ENCODE measurements around the gene AFF1.
A peak's percentile ranks its signal among the peaks of the same experiment; 100 is the strongest.
"Not testable (repeated sequence)": the region's sequence is repeated elsewhere in the genome, so short reads cannot be mapped to it uniquely, and the experiment has no call there.

Gene AFF1

DNA sequence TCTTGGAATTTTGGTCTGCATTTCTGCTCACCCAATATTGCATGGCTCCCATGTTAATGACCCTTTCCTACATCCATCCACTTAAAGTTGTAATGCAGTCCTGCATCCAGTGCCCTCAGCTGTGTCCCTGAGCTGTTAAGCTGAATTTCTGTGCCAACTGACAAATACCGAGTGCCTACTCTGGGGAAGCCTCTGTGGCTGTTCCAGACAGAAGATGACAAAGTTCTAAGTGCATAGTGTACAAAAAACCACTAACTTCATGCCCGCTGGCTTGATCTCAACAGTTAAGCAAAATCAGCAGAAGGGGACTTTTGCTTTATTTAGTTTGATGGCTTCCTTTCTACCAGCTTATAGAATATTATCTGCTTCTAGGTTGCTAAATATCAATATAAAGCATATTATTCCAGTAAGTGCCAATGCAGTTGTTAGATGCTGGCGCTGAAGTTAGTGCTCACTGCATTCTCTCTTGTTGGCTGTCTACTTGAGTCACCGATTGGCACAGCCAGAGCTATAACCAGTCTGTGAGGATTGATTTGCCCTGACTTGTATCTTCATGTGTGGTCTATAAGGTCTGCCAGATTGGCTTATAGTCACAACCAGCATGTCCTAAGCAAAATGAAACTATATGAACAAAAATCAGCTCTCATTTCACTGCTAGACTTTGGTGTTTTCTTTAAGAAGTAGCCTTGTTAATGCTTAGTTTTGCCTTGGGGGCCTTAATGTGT lies 186.7 kb downstream of the AFF1 start:
- DNase-seq, result no peak

DNA sequence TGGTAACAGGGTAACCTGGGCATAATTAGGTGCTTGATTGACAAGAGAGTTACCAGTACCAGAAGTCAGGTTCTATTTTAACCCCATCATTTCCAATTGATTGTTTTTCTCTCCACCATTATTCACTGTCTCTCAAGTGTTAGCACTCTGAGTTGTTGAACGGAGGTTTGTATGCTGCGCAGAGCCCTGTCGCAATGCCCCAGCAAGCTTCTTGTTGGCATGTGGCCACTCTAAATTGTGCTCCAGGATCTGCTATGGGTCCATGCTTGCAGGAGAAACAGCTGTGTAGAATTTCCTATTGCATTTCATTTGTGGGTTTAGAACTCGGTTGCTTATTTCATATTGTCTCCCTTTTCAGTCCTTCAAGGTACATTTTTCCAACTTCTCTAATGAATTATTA lies 187.4 kb downstream of the AFF1 start:
- no peak for DNase-seq

DNA sequence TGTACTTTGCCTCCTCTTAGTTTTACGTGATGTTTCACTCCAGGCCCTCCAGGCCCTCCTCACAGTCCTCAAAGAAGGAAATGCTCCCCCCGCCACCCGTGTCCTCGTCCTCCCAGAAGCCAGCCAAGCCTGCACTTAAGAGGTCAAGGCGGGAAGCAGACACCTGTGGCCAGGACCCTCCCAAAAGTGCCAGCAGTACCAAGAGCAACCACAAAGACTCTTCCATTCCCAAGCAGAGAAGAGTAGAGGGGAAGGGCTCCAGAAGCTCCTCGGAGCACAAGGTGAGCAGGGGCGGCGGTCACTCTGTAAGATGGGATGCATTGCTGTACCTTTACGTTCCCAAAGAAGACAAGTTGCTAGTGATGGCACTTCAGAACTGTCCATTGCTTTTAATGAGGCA lies 191.2 kb downstream of the AFF1 start:
- DNase-seq, result no peak

DNA sequence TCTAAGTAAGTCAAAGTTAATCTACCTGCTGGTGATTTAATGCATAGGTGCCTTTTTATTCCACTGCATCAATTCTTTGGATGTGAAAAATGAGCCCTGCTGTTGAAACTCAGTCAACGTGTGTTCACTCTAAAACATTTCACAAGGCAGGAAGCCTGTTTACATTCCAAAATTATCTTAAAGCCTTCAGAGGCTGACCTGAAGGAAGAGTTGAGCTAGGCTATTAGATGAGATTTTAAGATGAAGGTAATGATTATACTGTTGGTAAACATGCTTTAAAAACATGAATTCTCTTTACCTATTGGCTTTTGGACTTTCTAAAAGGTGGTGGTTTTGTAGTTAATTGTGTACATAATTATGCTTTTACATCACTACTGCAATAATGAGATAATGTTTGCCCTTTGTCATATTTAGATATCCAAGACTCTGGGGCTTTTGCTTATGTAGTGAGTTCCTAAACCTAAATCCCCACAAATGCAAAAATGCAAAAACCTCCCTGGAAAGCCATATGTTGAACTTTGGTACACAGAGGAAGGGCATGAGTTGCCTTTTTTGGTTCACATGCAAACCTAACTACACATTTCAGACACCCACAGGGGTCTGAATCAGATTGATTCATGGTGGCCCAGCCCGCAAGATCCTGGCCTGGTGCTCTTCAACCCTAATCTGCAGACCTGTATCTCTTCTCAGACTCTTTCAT lies 193.3 kb downstream of the AFF1 start:
- no peak for DNase-seq

DNA sequence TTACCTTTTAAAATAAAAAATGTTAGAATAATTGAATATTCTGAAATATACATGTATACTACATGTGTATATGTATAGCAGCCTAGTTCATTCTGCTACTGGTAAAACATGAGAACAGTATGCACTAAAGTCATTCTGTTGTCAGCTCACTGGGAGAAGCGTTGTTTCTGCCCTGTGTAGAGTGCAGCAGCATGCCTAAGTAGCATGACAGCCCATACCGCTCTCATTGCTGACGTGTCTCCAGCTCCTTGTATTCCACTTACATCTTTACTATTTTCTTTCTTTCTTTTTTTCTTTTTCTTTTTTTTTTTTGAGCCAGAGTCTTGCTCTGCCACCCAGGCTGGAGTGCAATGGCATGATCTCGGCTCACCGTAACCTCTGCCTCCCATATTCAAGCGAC lies 194.9 kb downstream of the AFF1 start:
- no peak for DNase-seq

DNA sequence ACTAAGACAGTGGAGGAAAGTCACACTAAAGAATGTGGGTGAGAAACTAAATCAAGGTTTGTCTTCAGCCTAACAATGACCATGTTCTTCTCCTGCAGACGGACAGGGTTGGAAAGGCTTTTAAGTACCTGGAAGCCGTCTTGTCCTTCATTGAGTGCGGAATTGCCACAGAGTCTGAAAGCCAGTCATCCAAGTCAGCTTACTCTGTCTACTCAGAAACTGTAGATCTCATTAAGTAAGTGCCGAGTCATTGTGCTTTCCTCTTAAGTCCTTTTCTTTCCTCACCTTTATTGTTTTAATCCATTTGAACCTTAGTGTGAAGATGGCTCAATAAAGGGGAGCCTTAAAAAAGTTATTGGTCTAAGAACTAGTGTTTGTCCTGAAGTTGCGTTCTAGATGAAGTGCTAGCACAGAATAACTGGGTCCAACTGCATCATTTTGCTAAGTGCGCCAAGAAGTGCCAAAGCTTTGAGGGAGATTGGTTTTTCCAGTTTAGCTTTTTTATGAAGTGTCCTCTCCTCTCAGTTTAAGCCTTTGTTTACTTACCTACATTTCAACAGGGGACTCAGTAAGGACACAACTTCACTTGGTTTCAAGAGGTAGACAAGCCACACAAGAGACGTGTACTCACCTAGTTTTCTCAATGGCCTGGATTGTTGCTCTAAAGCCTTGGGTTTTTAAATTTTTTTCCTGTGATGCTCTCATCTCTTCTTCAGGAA lies 196.3 kb downstream of the AFF1 start:
- no peak for DNase-seq

DNA sequence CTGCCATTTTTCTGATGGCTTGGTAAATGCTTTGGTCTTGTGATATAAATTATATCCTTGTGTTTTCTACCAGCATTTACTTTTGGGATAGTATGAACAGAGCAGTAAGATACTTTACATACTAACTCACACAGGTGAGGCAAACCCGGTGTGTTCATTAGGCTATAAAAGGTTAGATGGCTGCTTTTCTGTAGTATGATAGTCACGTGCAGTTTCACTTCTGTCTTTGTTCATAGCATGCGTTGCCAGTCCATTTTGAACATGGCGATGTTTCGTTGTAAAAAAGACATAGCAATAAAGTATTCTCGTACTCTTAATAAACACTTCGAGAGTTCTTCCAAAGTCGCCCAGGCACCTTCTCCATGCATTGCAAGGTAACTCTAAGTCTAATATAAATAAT lies 197.2 kb downstream of the AFF1 start:
- no peak for DNase-seq

DNA sequence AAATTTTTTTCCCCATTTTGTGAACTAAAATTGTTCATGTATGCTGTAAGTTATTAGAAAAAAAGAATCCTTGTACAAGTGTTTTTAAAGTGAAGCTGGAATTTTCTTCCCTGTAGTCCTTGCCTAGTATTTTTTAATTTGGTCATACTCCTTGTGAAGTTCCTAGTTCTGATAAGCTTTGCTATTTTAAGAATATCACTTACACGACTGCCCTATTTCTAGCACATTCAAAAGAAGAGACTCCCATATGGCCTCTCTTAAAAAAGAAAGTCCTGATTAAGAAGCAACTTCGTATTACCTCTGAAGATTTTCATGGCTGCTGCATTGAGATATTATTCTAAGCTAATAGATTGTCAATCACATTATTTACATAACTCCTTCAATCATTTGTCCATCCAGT lies 198.4 kb downstream of the AFF1 start:
- no peak for DNase-seq

DNA sequence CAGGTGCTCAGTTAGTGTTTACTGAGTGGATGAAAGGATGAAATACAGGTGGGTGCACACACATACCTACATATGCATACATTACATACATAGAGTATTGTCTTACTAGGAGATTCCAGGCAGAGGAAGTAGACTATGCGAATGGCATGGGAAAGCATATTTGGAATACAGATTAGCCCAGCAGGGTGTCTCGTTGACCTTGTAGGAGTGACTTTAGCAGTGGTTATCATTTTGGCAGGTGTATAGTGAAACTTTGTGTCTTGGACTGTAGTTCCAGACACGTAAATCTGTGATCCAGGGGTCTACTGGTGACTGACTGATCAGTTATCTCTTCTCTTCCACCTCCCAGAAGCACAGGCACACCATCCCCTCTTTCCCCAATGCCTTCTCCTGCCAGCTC lies 199.3 kb downstream of the AFF1 start:
- no peak for DNase-seq

DNA sequence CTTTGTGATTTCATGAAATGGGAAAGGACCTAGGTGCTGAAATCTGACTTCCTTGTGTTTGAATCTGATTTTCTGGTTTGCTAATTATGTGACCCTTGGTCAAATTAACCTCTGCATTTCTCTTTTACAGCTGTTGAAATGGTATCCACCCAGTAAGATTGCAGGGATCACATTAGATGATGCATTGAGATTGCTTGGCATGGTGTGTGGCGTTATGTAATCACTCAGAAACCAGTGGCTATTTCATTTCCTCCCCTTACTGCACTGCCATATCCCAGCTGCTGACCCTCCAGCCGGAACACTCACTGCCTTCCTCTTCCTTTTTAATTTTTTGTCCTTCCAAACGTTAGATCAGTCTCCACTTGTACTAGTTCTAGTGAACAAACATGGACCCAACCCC lies 206.6 kb downstream of the AFF1 start:
- DNase-seq, result no peak

DNA sequence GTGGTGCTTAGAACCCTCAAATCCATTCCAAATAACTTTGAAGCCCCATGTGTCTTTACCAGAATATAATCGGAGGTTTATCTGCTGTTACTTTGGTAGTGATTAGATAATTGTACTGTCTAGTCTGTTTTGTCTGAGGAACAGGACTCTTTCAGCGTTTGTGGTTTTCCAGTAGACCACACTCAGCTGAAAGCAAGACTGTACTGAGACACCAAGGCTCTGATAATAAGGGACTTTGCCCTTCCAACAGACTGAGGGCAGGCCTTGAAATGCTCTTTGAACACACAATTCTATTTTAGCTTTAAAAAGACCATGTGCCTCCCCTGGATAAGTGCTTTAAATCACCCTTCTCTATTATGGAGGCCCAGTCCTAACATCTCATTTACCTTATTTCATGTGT lies 209.5 kb downstream of the AFF1 start:
- DNase-seq, result no peak

DNA sequence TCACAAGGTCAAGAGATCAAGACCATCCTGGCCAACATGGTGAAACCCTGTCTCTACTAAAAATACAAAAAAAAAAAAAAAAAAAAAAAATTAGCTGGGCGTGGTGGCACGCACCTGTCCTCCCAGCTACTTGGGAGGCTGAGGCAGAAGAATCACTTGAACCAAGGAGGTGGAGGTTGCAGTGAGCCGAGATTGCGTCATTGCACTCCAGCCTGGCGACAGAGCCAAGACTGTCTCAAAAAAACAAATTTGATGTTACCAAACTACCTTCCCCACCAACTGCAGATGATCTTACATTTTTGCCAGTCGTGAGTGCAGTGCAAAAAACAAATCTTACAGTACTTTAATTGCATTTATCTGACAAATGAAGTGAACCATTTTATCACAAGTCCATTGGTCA lies 211.1 kb downstream of the AFF1 start:
- DNase-seq, result not testable (repeated sequence)

DNA sequence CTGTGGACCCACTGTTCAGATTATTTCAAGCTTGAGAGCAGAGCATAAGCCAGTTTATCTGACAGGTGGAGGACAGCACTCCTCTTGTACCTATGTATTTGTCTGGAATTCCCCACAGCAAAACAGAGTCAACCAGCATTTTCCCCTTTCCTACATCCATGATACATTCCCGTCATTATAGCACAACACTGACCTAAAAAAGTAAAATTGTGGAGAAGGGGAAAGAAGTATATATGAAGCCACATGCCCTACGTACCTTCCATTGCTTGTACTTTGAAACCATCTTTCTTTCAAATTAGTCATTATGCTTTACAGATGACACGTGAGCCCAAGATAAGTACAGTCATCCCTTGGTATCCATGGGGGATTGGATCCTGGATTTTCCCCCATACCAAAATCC lies 212.3 kb downstream of the AFF1 start:
- no peak for DNase-seq

DNA sequence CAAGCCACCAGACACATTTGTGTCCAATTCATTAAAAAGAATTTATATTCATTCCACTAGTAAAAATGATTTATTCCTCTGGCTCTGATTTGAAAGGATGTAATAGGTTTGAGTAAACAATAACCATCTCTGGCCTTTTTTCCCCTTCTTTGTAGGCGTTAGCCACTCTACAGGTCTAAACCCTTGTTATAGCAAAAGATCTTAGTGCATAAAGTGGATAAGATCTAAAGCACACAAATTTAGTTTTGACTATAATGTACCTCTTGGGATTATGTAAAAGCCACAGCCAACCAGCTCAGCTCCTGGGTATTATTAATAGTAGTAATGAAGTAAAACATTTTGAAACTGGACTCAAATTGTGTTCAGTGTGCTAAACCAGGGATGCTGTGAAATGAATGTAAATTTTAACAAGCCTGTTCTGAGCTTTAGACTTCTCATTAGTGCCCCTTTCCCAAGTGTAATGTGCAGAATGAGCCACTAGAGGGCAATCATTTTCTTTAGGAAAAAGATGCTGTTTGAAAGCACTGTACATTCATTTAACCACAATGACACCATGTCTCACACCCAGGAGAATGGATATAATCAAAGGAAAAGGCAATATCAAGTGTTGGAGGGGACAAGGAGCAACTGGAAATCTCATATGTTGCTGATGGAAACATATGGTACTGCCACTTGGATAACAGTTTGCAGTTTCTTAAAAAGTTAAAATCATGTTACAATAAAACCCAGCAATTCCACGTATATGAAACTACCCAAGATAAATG lies 215.9 kb downstream of the AFF1 start:
- peak; percentile 74 for DNase-seq

DNA sequence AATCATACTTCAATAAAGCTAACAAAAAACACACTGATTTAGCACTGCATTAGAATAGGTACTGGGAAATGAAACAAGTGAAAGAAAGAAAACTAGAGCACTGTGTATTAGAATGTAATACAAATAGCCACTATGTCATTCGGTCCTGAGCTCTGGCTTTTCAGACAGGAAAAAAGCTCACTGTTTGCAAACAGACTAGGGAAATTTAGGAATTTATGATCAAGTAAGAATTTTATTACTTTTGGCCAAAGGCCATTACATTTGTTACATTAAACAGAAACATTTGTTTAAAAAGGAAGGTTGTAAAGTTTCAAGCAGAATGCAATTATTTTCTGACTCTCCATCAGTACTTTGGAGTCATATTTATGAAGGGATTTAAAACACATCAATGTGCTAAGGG lies 216.9 kb downstream of the AFF1 start:
- DNase-seq, result no peak

DNA sequence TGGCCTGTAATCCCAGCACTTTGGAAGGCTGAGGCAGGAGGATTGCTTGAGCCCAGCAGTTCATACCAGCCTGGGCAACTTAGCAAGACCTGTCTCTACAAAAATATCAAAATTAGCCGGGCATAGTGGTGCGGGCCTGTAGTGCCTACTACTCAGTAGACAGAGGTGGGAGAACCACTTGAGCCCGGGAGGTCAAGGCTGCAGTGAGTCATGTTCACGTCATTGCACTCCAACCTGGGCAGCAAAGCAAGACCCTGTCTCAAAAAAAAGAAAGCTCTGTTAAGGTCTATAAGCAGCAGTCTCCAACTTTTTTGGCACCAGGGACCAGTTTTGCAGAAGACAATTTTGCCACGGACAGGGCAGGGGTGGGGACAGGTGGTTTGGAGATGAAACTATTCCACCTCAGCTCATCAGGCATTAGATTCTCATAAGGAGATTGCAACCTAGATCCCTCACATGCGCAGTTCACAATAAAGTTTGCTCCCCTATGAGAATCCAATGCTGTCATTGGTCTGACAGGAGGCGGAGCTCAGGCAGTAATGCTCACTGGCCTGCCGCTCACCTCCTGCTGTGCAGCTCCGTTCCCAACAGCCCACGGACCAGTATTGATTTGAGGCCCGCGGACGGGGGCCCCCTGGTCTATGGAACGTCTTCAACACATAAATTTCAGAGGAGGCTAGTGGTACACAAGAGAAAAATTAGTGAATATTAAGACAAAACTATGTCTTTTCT lies 217.7 kb downstream of the AFF1 start:
- no peak for DNase-seq

DNA sequence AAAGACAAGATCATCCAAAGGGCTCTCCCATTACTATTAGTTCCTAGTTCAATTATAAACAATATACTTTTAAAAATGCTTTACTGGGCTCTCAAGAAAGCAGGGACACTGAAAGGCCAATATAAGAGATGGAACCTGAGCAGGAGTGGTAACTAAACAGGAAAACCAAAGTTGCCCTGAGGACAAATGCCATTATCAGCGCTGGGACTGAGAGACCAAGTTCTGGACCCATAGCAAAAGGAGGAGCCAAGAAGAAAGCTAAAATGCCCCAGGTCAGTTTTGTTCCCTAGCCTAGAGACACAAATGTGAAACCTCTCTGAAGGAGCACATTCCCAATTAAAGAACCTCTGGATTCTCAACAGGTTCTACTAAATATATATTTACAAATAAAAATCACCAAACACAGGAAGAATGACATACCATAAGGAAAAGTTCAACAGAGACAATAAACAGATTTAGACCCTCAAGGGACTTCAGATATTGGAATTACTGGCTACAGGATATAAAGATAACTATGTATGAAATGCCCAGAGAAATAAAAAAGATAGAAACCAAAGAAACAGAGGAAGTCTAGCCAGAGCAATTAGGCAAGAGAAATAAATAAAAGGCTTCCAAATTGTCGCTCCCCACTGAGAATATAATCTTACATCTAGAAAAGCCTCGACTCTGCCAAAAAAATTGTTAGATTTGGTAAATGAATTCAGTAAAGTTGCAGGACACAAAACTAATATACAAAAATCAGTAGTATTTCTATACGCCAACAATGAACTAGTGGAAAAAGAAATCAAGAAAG lies 218.5 kb downstream of the AFF1 start:
- no peak for DNase-seq

DNA sequence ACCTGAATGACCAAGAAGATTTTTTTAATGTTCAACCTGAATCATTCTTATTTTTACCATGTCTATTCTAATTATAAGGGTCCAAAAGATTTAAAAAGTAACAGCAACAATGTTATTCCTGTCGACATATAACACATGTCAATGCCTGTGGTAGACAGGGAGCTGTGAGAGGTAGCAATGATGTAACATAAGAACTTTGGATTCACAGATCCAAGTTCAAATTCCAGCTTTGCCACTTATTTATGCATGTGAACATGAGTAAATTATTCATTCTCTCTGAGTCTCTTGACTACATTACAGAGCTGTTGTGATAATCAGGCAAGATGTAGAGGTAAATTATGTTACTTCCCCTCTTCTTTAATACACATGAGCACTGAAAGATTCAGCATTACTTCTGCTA lies 231.1 kb downstream of the AFF1 start:
- DNase-seq, result no peak

DNA sequence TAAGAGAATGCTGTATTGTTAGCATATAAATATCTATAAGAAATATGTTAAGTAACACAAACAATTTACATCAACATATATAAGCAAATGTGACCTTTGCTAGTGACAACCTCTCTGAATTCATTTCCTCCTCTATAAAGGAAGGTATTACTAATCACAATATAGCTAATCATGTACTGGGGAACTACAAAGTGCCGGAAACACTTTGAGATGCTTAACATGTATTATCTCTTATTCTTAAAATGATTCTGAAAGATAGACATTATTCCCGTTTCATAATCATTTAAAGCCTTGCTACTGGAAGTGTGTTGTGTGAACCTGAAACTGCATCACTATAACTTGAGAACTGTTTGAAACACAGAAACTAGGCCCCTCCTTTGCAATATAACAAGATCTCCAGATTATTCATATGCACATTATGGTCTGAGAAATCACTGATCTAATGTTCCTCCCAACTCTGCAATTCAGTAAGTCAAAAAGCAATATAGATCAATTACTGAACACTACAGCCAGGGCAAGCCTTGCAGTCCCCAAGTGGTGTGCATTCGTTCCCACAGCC lies 231.6 kb downstream of the AFF1 start:
- DNase-seq, result peak; percentile 36

DNA sequence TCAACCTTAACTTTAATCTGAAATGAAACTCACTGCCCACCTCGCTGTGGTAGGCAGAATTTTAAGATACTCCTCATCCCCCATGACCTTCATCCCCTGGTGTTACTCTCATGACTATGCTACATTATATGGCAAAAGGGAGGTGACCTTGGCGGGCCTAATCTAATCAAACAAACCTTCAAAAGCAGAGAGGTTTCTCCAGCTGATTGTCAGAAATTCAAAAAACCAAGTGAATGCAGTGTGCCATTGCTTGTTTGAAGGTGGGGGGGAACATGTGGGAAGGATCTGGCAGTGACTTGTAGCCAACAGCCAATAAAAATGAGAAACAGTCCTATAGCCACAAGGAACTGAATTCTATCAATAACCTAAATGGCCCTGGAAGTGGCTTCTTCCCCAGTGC lies 237.1 kb downstream of the AFF1 start:
- no peak for DNase-seq

DNA sequence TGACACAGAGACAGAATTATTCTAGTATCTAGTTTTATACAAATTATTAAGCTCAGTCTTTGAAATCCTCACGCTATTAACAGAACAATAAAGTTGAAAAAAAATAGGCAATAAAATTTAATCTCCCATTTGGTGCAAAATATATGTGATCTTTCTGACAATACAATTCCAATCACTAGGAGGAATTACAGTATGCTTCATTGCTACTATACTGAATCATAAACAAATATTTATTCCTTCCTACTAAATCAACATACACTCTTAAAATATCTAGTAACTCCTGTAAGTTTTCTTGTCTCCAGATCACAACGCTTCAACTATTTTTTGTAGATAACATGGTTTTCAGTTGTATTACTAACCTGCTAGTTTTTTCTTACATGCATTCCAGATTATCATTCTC lies 239.9 kb downstream of the AFF1 start:
- DNase-seq, result no peak

DNA sequence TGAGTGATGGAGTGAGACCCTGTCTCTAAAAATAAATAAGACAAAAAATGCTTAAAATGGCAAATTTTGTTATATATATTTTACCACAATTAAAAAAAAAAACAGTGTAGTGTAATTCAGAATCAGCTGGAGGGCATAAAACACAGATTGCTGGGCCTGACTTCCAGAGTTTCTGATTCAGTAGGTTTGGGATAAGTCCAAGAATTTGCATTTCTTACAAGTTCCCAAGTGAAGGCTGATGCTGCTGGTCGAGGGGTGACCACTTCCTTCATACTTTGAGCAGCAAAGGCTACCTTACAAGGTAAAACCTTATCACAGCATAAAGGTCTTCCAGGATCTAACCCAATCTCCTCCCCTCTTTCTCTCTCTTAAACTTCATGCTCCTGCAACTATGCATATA lies 244.9 kb downstream of the AFF1 start:
- no peak for DNase-seq
